Stimulated activated naive CD8-positive, alpha-beta T cell treated with anti-CD3 and anti-CD28 coated beads, Interleukin-15, Interleukin-2, amounts not matched to agents 100 ng/mL and 50 ng/mL, for 24 hours (primary cell): Measurements from ENCODE around the gene KRI1.
A peak's percentile ranks its signal among the peaks of the same experiment; 100 is the strongest.
"Not testable (repeated sequence)": the region's sequence is repeated elsewhere in the genome, so short reads cannot be mapped to it uniquely, and the experiment has no call there.

Experiments
- H3K27ac Mint-ChIP-seq: one replicate; pipeline ENCODE4 v1.8.0; 2021; ENCODE audit warnings: mild to moderate bottlenecking, mixed read lengths
- H3K27me3 Mint-ChIP-seq: one replicate; pipeline ENCODE4 v1.8.0; 2021; ENCODE audit warnings: mixed read lengths
- H3K36me3 Mint-ChIP-seq: one replicate; pipeline ENCODE4 v1.8.0; 2021; ENCODE audit warnings: low read depth, mixed read lengths
- H3K4me1 Mint-ChIP-seq: one replicate; pipeline ENCODE4 v1.8.0; 2021; ENCODE audit warnings: low read depth, mixed read lengths
- H3K4me3 Mint-ChIP-seq: one replicate; pipeline ENCODE4 v1.8.0; 2021; ENCODE audit warnings: mild to moderate bottlenecking, mixed read lengths
- H3K9me3 Mint-ChIP-seq: one replicate; pipeline ENCODE4 v1.8.0; 2021; ENCODE audit warnings: mixed read lengths

The KRI1 gene

GRCh38 chr19:10586396-10586795 lies 20.6 kb upstream of the KRI1 start:
- Mint-ChIP-seq H3K9me3 (no peaks in the 10 kb centered on the region), H3K4me3 (no peak overlapping the region), H3K27ac (no peak overlapping the region), H3K4me1 (peaks cover 14% of the 10 kb centered on the region), H3K27me3 (peaks cover 8% of the 10 kb centered on the region), H3K36me3 (no peaks in the 10 kb centered on the region)

GRCh38 chr19:10583036-10583776 lies 17.4 kb upstream of the KRI1 start:
- Mint-ChIP-seq H3K27me3 (peaks cover 8% of the 10 kb centered on the region), H3K9me3 (no peaks in the 10 kb centered on the region), H3K27ac (no peak overlapping the region), H3K4me3 (no peak overlapping the region), H3K4me1 (peaks cover 20% of the 10 kb centered on the region), H3K36me3 (no peaks in the 10 kb centered on the region)

- Mint-ChIP-seq H3K36me3 (no peaks in the 10 kb centered on the region), H3K9me3 (no peaks in the 10 kb centered on the region), H3K4me1 (peaks cover 14% of the 10 kb centered on the region), H3K4me3 (no peak overlapping the region), H3K27me3 (no peaks in the 10 kb centered on the region), H3K27ac (no peak overlapping the region)
These were observed 16.3 kb upstream of the KRI1 start for GRCh38 chr19:10582091-10582490.

GRCh38 chr19:10580979-10581631 lies 15.3 kb upstream of the KRI1 start:
- Mint-ChIP-seq H3K9me3 (no peaks in the 10 kb centered on the region), H3K4me1 (peaks cover 14% of the 10 kb centered on the region), H3K27me3 (no peaks in the 10 kb centered on the region), H3K4me3 (no peak overlapping the region), H3K27ac (no peak overlapping the region), H3K36me3 (no peaks in the 10 kb centered on the region)

GRCh38 chr19:10577951-10578350 lies 12.1 kb upstream of the KRI1 start:
- H3K4me1 Mint-ChIP-seq, result peaks cover 6% of the 10 kb centered on the region
- no peak overlapping the region for H3K27ac Mint-ChIP-seq
- H3K27me3 Mint-ChIP-seq, result no peaks in the 10 kb centered on the region
- no peaks in the 10 kb centered on the region for H3K9me3 Mint-ChIP-seq
- H3K4me3 Mint-ChIP-seq, result no peak overlapping the region
- no peaks in the 10 kb centered on the region for H3K36me3 Mint-ChIP-seq

GRCh38 chr19:10575011-10575716 lies 9.4 kb upstream of the KRI1 start:
- Mint-ChIP-seq H3K9me3 (no peaks in the 10 kb centered on the region), H3K27ac (no peak overlapping the region), H3K36me3 (no peaks in the 10 kb centered on the region), H3K4me1 (peaks cover 12% of the 10 kb centered on the region), H3K4me3 (no peak overlapping the region), H3K27me3 (no peaks in the 10 kb centered on the region)

- no peak overlapping the region for H3K4me3 Mint-ChIP-seq
- H3K9me3 Mint-ChIP-seq, result no peaks in the 10 kb centered on the region
- no peaks in the 10 kb centered on the region for H3K27me3 Mint-ChIP-seq
- H3K36me3 Mint-ChIP-seq, result no peaks in the 10 kb centered on the region
- H3K4me1 Mint-ChIP-seq, result peaks cover 18% of the 10 kb centered on the region
- no peak overlapping the region for H3K27ac Mint-ChIP-seq
These were observed 8.7 kb upstream of the KRI1 start for GRCh38 chr19:10574462-10574861.

GRCh38 chr19:10573793-10574192 lies 8.0 kb upstream of the KRI1 start:
- not testable (repeated sequence) for H3K4me3 Mint-ChIP-seq, H3K9me3 Mint-ChIP-seq, H3K27me3 Mint-ChIP-seq, H3K27ac Mint-ChIP-seq, H3K36me3 Mint-ChIP-seq
- H3K4me1 Mint-ChIP-seq, result peaks cover 22% of the 10 kb centered on the region

GRCh38 chr19:10568826-10569651 lies 3.2 kb upstream of the KRI1 start, which contains the start of gene CDKN2D:
Gene CDKN2D (minus strand): TSS chr19:10568979. CDS start chr19:10568653, 326 bp downstream.
- H3K36me3 Mint-ChIP-seq, result peaks cover 20% of the 10 kb centered on the region
- H3K9me3 Mint-ChIP-seq, result no peaks in the 10 kb centered on the region
- peak within 1 kb of the TSS; percentile 96 for H3K4me3 Mint-ChIP-seq
- no peaks in the 10 kb centered on the region for H3K27me3 Mint-ChIP-seq
- peaks cover 58% of the 10 kb centered on the region for H3K4me1 Mint-ChIP-seq
- H3K27ac Mint-ChIP-seq, result peak within 1 kb of the TSS; percentile 100

GRCh38 chr19:10568062-10568825 lies 2.4 kb upstream of the KRI1 start:
- Mint-ChIP-seq H3K27me3 (no peaks in the 10 kb centered on the region), H3K36me3 (peaks cover 20% of the 10 kb centered on the region), H3K27ac (peak overlapping the region; percentile 100), H3K4me3 (peak overlapping the region; percentile 96), H3K9me3 (no peaks in the 10 kb centered on the region), H3K4me1 (peaks cover 58% of the 10 kb centered on the region)

GRCh38 chr19:10567656-10568055 lies 1.8 kb upstream of the KRI1 start:
- peak overlapping the region; percentile 96 for H3K4me3 Mint-ChIP-seq
- no peaks in the 10 kb centered on the region for H3K9me3 Mint-ChIP-seq
- H3K27ac Mint-ChIP-seq, result peak overlapping the region; percentile 100
- H3K27me3 Mint-ChIP-seq, result no peaks in the 10 kb centered on the region
- peaks cover 22% of the 10 kb centered on the region for H3K36me3 Mint-ChIP-seq
- peaks cover 58% of the 10 kb centered on the region for H3K4me1 Mint-ChIP-seq

GRCh38 chr19:10566658-10567410 lies 1.0 kb upstream of the KRI1 start:
- Mint-ChIP-seq H3K4me1 (peaks cover 51% of the 10 kb centered on the region), H3K27me3 (no peaks in the 10 kb centered on the region), H3K36me3 (peaks cover 27% of the 10 kb centered on the region), H3K4me3 (peak overlapping the region; percentile 96), H3K9me3 (no peaks in the 10 kb centered on the region), H3K27ac (peak overlapping the region; percentile 100)

GRCh38 chr19:10566408-10566657 lies 523 bp upstream of the KRI1 start:
- peak overlapping the region; percentile 96 for H3K4me3 Mint-ChIP-seq
- H3K9me3 Mint-ChIP-seq, result no peaks in the 10 kb centered on the region
- H3K27me3 Mint-ChIP-seq, result no peaks in the 10 kb centered on the region
- H3K27ac Mint-ChIP-seq, result peak overlapping the region; percentile 100
- H3K36me3 Mint-ChIP-seq, result peaks cover 32% of the 10 kb centered on the region
- peaks cover 51% of the 10 kb centered on the region for H3K4me1 Mint-ChIP-seq
